Hematopoietic multipotent progenitor cell treated with erythropoietin and hydrocortisone succinate and interleukin-3 and kit ligand, for 4 days (in vitro differentiated cells): Measurements from ENCODE around the gene MYO18A.
"Not testable (repeated sequence)": the region's sequence is repeated elsewhere in the genome, so short reads cannot be mapped to it uniquely, and the experiment has no call there.

ENCODE experiments used
- DNase-seq: peaks from one replicate; pipeline ENCODE4 v3.0.0-alpha.2; 2015

The MYO18A gene

DNA sequence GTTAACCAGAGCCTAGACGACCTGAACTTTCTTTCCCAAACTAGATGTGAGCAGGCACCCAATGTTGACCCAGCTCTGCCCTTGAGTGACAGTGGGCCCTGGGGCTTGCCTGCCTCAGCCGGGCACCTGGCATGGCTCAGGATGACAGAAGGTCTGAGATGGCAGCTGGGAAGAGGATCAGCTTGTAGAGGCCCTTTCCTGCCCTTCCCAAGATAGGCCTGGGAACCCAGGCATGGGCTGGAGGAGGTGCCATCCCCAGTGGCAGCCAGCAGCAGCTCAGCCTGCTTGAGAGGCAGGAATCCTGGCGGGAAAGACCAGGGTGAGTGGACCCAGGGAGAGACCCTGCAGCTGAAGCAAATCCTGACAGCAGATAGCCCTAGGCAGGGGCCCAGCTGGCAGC is 78.2 kb downstream of the MYO18A start:
- no peak for DNase-seq

- DNase-seq, result peak; percentile 24
Observed at GRCh38 chr17:29100296-29100695, 79.9 kb downstream of the MYO18A start.

DNA sequence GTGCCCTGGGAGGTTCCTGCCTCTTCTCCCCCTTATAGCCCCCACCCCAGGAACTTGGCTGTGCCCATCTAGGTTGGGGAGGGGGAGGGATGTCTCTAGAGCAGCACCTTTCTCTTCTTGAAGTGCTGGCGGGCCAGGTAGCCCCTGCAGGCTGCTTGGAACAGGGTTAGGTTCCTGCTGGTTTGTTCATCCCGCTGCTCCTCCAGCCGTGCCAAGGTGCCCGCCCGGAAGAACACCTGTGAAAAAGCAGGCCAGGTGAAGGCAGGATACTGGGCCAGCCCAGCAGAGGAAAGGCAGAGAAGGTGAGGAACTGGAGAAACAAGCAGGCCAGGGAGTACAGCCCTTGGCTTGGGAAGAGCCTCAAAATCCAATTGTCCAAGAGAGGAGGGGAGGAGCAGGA is 80.7 kb downstream of the MYO18A start:
- DNase-seq, result no peak

DNA sequence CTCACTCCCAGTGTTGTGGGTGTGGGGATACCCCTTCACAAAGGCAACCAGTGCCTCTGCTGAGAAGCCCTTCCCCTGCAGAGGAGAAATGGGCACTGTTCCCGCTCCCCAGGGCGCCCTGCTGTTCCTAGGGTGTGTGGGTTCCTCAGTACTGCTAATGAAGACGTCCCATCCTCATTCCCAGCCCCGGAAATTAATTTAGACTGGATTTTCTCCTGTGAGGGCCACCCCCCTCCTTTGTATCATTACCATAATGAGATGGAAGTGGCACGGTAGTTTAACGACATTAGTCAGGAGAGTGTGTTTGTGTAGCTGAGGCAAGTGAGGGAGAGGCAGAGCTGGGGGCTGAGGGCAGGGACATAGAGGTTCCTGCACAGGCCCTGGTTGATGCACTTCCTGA is 84.1 kb downstream of the MYO18A start:
- DNase-seq, result no peak

- DNase-seq, result no peak
Observed at GRCh38 chr17:29095439-29095838, 84.8 kb downstream of the MYO18A start.

GRCh38 chr17:29094101-29094708 is 86.0 kb downstream of the MYO18A start:
- DNase-seq, result no peak

- DNase-seq, result no peak
Observed at GRCh38 chr17:29093090-29093871, 86.9 kb downstream of the MYO18A start.

GRCh38 chr17:29091606-29092289 is 88.5 kb downstream of the MYO18A start:
- DNase-seq, result no peak

DNA sequence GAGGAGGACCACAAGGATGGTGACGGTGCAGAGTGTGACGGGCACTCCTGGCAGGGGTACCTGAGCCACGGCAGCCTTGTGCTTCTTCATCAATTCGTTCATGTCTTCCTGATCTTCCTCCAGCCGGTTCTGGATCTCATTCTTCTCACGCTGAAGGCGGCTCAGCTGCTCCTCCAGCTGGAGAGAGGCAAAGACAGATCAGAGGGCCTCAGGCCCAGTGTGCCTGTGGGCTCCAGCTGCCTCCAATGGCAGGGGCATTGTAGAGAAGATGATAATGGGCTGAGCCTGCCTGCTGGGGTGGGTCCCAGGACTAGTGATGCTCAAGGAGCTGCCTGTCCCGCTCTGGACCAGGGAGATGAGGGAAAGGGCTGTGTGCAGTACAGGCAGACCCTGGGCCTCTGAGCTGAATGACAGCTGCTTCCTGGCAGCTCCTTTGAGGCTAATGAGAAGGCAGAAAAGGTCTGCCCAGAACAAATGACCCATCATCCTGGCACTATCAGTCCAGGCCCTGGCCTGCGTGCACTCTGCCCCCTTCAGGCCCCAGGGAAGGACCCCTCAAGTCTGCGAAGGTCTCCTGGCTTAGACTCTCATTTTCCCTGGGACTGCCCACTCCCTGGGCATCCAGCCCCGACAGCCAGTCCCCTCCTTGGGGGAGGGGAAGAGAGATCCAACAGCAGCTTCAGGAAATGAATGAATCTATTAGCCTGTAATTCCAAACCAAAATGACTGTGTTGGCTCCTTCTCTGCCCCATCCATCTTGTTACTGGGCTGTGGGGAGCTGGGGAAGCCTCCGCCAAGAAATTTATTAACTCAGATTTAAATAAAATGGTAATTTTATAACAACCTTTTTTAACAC is 89.2 kb downstream of the MYO18A start:
- DNase-seq, result no peak

DNA sequence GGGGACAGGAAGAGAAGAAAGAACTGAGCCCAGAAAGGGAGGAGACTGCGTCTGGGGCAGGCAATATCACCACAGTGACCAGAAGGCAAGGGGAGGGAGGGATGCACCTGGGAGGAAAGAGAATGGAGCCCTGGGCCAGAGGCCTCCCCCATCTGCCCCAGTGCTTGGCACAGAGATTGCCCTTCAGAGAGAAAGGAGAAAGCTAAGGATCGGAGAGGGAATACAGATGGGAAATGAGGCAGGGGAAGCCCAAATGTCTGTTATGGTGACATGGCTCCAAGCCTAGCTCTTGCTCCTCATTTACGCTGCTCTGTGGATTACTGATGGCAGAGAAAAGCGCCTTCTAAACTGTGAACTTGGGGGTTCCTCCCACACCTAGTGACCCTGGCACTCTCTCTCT is 90.1 kb downstream of the MYO18A start:
- DNase-seq, result no peak

DNA sequence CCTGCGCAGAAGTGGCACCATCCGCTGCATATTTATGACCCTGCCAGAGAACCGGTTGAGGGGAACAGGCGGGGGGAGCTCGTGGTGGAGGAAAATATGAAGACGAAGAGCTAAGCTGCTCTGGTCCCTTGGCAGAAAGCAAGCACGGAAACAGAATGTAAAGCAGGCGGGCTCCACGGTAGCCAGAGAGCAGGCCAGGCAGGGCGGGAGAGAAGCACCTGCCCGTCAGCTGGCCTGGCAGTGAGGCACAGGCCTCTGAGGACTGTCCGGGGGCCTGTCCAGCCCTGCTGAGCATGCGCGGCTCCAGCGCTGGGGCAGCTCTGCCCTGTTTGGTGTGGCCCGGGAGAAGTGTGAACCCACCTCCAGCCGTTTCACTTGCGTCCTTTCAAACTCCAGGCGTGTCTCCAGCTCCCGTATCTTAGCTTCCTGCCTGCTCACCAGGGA is 90.6 kb downstream of the MYO18A start:
- DNase-seq, result no peak

- not testable (repeated sequence) for DNase-seq
Observed at GRCh38 chr17:29088782-29089181, 91.4 kb downstream of the MYO18A start.

DNA sequence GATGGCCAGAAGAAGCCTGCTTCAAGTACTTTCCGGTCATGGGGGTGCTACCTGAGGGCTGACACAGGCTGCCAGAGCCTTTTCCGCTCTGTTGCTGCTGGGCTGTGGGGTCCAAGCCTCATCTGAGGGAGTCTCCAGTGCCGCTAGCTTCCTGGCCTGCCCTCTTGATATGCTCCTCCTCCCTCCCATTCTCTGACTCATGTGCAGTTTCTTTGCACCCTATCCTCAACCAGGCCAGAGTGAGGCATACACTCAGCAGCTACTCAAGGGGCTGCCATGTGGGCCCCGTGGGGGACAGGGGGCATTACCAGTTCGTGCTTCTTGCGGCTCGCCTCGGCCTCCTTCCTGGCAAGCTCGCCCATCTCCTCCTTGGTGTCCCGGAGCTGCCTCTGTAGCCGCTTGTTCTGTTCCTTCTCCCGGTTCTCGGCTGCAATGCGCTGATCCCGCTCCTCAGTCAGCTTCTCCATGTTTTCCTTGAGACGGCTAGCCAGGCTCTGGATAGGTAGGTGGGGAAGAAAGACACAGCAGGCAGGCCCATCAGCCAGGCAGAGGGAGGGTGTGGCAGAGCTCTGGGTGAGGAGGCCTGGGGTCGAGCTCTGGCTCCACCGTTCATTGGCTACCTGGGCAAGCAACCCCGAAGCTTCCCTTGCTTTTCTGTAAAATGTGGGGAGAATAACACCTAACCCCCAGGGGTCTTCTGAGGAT is 93.4 kb downstream of the MYO18A start:
- no peak for DNase-seq

DNA sequence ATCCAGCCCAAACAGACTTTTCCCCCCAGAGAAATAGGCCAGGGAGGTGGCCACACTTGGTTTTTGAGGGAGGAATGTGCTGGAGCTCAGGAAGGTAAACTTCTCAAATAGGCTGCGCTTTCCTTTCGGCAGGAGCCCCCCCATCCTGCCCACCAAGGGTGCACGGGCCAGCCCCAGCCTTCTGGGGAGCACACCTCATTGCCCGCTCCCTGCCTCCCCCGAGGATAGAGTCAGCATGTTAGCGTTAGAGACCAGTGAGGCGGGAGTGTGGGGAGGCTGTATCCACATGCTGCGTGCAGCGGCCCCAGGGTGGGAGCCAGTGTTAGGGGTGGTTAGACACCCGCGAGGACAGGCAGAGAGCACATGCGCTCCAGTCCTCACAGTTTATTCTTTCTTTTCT is 95.0 kb downstream of the MYO18A start:
- no peak for DNase-seq

DNA sequence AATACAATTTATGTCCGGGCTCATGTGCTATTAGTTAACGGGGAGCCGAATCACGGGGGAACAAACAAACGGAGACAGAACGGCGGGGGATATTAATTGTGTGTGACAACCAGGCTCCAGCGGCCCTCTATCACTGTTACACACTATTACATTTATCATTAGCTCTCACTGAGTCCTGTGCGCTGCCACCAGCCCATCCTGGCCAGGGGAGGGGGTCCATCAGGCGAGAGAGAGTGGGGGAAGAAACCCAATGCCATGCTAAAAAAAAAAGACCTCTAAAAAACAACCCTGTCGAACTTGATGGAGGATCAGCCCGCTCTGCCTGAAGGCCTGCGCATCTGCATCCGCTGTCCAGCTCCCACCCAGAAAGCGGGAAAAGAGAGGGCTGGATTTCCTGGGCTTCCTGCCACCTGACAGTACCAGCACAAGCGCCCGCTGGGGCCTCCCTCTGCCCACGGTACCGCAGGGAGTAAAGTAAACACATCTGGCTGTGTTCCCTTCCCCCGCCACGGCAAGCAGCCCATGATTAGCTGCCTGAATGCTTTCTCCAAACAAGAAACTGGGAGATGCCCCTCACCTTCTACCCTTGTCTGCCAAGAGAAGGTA is 95.6 kb downstream of the MYO18A start:
- DNase-seq, result no peak

DNA sequence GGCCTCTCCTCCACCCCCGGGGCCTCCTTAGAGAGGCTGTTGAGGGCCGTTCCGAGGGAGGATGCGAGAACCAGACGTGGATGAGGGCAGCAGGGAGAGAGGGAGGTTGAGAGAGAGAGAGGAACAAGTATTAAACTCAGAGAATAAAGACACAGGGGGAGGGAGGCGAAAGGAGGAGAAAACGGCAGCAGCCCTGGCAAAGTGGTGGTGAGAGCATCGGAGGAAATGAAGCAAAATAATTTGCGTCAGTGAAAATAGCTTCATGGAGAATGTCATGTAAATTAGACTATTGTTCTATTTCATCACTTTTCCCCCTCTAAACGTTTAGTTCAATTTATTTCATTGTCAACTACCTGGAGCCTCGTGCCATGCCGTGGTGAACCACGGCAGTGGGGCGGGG is 99.2 kb downstream of the MYO18A start:
- DNase-seq, result no peak

DNA sequence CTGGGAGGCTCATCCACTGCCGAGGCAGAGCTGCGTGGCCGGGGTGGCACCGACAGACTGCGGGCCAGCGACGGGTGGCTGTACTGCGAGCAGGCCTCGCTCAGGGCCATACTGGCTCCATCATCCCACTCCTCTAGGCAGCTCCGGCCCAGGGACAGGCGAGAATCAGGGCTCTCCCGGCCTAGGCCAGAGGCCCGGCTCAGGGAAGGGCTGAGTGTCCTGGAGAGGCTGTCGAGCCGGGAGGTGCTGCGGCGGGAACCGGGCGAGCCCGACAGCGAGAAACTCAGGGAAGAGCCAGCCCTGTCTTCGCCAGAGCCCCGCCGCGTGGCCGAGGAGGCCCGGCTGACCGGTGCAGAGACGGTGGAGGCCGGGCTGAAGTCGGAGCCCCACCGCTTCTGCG is 99.9 kb downstream of the MYO18A start:
- no peak for DNase-seq

GRCh38 chr17:29079887-29080286 is 100.3 kb downstream of the MYO18A start:
- no peak for DNase-seq

DNA sequence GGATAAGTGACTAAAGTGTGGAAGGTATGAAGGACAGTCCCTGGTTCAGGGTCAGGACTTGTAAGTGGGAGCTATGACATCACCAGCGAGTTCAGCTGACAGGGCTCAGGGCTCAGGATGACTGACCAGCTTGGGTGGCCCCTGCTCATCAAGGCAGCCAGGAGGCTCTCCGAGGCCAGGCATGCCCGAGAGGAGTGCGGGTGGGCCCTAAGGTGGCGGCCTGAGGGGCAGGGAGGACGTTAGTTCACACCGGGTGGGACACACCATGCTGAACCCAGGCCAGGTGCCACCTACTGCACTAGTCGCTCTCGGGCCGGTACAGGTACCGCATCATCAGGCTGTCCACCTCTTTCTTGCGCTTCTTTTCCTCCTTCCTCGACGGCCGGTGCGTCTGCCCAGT is 100.8 kb downstream of the MYO18A start:
- DNase-seq, result no peak

- DNase-seq, result no peak
Observed at GRCh38 chr17:29078183-29079045, 101.8 kb downstream of the MYO18A start.

DNA sequence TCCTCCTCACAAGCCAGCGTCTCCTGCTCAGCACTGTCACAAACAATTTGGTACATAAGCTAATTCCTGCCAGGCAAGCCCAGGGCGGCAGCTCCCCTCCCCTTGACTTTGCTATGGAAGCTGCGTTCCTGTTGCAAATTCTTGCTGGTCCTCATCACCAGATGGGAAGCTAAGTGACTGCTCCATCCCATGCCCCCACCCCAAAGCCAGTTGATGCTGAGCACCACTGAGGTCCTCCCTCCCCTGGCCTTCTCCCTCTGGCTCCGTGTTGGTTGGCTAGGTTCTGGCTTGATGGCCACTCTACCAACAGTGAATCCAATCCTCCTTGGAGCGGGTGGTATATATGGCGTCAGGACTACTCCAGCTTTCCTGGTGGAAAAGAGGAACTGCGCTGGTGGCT is 102.9 kb downstream of the MYO18A start:
- no peak for DNase-seq
